Sigmoid colon (tissue), 7 donors: ENCODE results near the gene KDM5C. TPM values are rescaled to one million over a fixed set of nuclear protein-coding genes. Genes with fewer than 3 reads are reported as not detected.

Experiments
- DNase-seq: peaks from one replicate; pipeline ENCODE4 v3.0.0-alpha.2; 2019
- H3K27ac ChIP-seq, 4 donors: fragments of 200-600 bp; sonication (generic); one replicate each; pipeline ENCODE4 v1.5.1; 2016 to 2019; ENCODE audit warnings: mild to moderate bottlenecking in 1 of 4
- H3K27me3 ChIP-seq, 3 donors: fragments of 200-600 bp; sonication (generic); one replicate each; pipeline ENCODE4 v1.5.1; 2019; ENCODE audit warnings: mild to moderate bottlenecking in 1 of 3
- H3K36me3 ChIP-seq, 4 donors: fragments of 200-600 bp; sonication (generic); one replicate each; pipeline ENCODE4 v1.5.1; 2016 to 2019
- H3K4me1 ChIP-seq, 4 donors: fragments of 200-600 bp; sonication (generic); one replicate each; pipeline ENCODE4 v1.5.1; 2017 to 2019
- H3K4me3 ChIP-seq, 4 donors: fragments of 200-600 bp; sonication (generic); one replicate each; pipeline ENCODE4 v1.5.1; 2017 to 2019; ENCODE audit warnings: mild to moderate bottlenecking in 2 of 4, moderate library complexity in 1 of 4
- H3K9me3 ChIP-seq, 4 donors: fragments of 200-600 bp in 3 of 4; sonication (generic) in 3 of 4; one replicate each; pipeline versions ENCODE4 v1.5.1 to v1.6.1; 2013 to 2019
- CTCF ChIP-seq, 4 experiments: fragments of 450-650 bp in 3 of 4; fragments of 200-600 bp in 1 of 4; IDR thresholded peaks; one replicate each; pipeline ENCODE4 v1.5.1; 2016 to 2019; ENCODE audit warnings: antibody characterized with exemption in 4 of 4, mild to moderate bottlenecking in 3 of 4, moderate library complexity in 2 of 4
- EP300 ChIP-seq, 4 donors: sonication (generic); formaldehyde crosslinking; IDR thresholded peaks; one replicate each; pipeline ENCODE4 v1.6.1; 2017; ENCODE audit warnings: antibody characterized with exemption in 4 of 4
- POLR2A ChIP-seq, 2 donors: fragments of 450-650 bp; IDR thresholded peaks; one replicate each; pipeline ENCODE4 v1.6.1; 2016; ENCODE audit warnings: antibody characterized with exemption in 2 of 2, mild to moderate bottlenecking in 2 of 2, moderate library complexity in 2 of 2
- POLR2AphosphoS5 ChIP-seq, 4 donors: sonication (generic); formaldehyde crosslinking; IDR thresholded peaks; one replicate each; pipeline ENCODE4 v1.6.1; 2017; ENCODE audit warnings: antibody characterized with exemption in 4 of 4
- WGBS, 2 donors: extraction: QIAGEN DNeasy Blood & Tissue Kit; methylation state at CpG; one replicate each; pipeline ENCODE4 v1.1.7; 2013; 5-methylcytosine and 5-hydroxymethylcytosine counted together
- intact Hi-C: fragments of 100-400 bp; cut with DNase I; formaldehyde crosslinking; loops from one replicate; pipeline ENCODE4 v1.15.1; 2023
- polyA plus RNA-seq, 3 donors: library from polyadenylated mRNA; stranded (reverse); fragments of 200-250 nt; gene quantifications; one replicate each; pipeline ENCODE4 v1.2.3, GENCODE V29; 2013
- total RNA-seq, 4 donors: library from RNA; depleted of rRNA; stranded (reverse); fragments of >200 nt; gene quantifications; one replicate each; pipeline ENCODE4 v1.1.0, GENCODE V29; 2016
- donor health status: healthy with polysubstance abuse.
- donor health status: Bipolar disorder and iron deficiency.
- donor health status: healthy.

Gene KDM5C
- total and polyA plus RNA-seq, 7 donors = 15.6 to 73.4 (median 42.1) TPM

DNA sequence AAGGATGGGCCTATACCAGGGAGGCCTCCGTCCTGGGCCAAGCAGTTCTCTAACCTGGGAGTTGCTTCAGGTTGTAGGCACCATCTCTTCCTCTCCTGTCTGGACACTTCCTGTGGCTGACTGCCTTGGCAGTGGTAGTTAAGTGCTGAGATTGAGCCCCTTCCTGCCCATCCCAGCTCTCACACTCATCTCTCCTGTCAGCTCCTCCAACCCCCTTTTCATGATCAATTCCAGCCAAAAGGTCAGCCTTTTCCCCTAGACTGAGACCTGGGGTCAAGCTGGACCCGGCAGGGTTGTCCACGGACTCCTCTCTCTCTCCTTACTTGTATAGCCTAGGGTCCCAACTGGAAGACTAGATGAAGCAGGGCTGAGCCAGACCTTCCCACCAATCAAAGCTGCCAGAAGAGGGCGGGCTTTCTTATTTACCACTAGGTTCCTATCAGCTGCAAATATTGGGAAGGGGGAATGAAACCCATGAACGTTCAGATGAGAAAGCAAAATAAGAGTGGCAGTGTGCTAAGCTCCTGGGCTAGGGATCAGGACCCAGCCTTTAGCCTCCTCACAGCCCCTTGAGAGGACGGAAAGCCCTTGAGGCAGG lies 34.5 kb downstream of the KDM5C start:
- Histone ChIP-seq H3K4me1 (no peaks in the 10 kb centered on the region), H3K36me3 (peaks cover 19 to 33% (median 29%) of the 10 kb centered on the region in 4 donors), H3K4me3 (no peak overlapping the region), H3K9me3 (no peaks in the 10 kb centered on the region), H3K27ac (no peak overlapping the region), H3K27me3 (no peaks in the 10 kb centered on the region)
- intact Hi-C loops = no loop called here
- no peak for TF ChIP-seq POLR2AphosphoS5 (IDR thresholded peaks at IDR 0.05)
- no peak for TF ChIP-seq CTCF (IDR thresholded peaks at IDR 0.05)
- no peak for TF ChIP-seq EP300 (IDR thresholded peaks at IDR 0.05)
- no peak for TF ChIP-seq POLR2A (IDR thresholded peaks at IDR 0.05)
- no peak for DNase-seq
- 78 to 79% methylated on average over 6 of the region's 6 CpGs for WGBS, 2 donors

DNA sequence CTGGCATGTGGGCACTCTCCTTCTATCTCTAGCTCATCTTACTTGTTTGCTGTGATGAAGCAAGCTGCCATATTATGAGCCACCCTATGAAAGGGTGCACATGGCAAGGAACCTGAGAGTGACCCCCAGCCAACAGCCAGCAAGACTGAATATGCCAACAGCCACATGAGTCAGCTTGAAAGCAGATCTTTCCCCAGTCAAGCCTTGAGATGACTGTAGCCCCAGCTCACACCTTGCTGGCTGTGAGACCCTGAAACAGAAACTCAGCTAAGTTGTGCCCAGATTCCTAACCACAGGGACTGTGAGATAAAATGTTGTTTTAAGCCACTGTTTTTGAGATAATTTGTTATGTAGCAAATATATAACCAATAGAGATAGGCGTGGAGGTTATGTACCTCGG lies 36.2 kb downstream of the KDM5C start:
- Histone ChIP-seq H3K4me3 (no peak overlapping the region), H3K9me3 (no peaks in the 10 kb centered on the region), H3K36me3 (peaks cover 5 to 16% (median 15%) of the 10 kb centered on the region in 4 donors), H3K27me3 (no peaks in the 10 kb centered on the region), H3K27ac (no peak overlapping the region), H3K4me1 (no peaks in the 10 kb centered on the region)
- intact Hi-C loops = no loop called here
- DNase-seq = no peak
- no peak for TF ChIP-seq POLR2A (IDR thresholded peaks at IDR 0.05)
- no peak for TF ChIP-seq EP300 (IDR thresholded peaks at IDR 0.05)
- no peak for TF ChIP-seq POLR2AphosphoS5 (IDR thresholded peaks at IDR 0.05)
- TF ChIP-seq CTCF (IDR thresholded peaks at IDR 0.05) = no peak
- 61 to 74% methylated on average over 2 of the region's 2 CpGs for WGBS, 2 donors

GRCh38 chrX:53186351-53186750 lies 38.7 kb downstream of the KDM5C start:
- H3K9me3 ChIP-seq = no peaks in the 10 kb centered on the region
- H3K27ac ChIP-seq = no peak overlapping the region
- H3K27me3 ChIP-seq = no peaks in the 10 kb centered on the region
- H3K36me3 ChIP-seq = no peaks in the 10 kb centered on the region
- no peak for DNase-seq
- no peak overlapping the region for H3K4me3 ChIP-seq
- TF ChIP-seq POLR2AphosphoS5 (IDR thresholded peaks at IDR 0.05) (no peak), CTCF (IDR thresholded peaks at IDR 0.05) (no peak)
- whole genome bisulfite sequencing, 2 donors = 73 to 74% methylated on average over 2 of the region's 2 CpGs
- intact Hi-C loops = no loop called here
- H3K4me1 ChIP-seq = no peaks in the 10 kb centered on the region

- no peak overlapping the region for H3K27ac ChIP-seq
- H3K4me1 ChIP-seq = no peaks in the 10 kb centered on the region
- no peak for DNase-seq
- 85 to 92% methylated on average over 2 of the region's 2 CpGs for WGBS, 2 donors
- H3K9me3 ChIP-seq = no peaks in the 10 kb centered on the region
- intact Hi-C loops = no loop called here
- TF ChIP-seq CTCF (IDR thresholded peaks at IDR 0.05) (no peak), EP300 (IDR thresholded peaks at IDR 0.05) (no peak), POLR2AphosphoS5 (IDR thresholded peaks at IDR 0.05) (no peak), POLR2A (IDR thresholded peaks at IDR 0.05) (no peak)
- H3K27me3 ChIP-seq = no peaks in the 10 kb centered on the region
- no peak overlapping the region for H3K4me3 ChIP-seq
- no peaks in the 10 kb centered on the region for H3K36me3 ChIP-seq
These were observed 40.2 kb downstream of the KDM5C start for GRCh38 chrX:53184836-53185235.

DNA sequence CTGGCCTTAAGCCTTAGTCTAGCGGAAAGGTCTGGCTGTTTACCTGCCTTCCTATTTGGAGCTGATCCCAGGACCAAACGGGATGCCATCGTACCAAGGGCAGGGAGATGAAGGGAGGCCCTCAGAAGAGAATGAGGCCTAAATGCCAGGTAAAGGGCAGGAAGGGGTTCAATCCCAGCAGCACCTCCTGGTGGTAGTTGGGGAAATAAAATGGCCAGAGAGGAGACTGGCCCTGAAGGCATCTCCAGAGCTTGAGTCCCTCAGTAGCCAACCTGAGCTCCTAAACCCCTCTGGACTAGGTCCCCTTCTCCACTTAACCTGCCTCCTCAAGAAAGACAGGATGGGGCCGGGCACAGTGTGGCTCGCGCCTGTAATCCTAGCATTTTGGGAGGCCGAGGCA lies 53.7 kb downstream of the KDM5C start:
- no peak for DNase-seq
- Histone ChIP-seq H3K27ac (no peak overlapping the region), H3K36me3 (no peaks in the 10 kb centered on the region), H3K4me3 (no peak overlapping the region), H3K9me3 (no peaks in the 10 kb centered on the region), H3K4me1 (no peaks in the 10 kb centered on the region), H3K27me3 (no peaks in the 10 kb centered on the region)
- intact Hi-C loops = no loop called here
- TF ChIP-seq POLR2A (IDR thresholded peaks at IDR 0.05) = no peak
- TF ChIP-seq EP300 (IDR thresholded peaks at IDR 0.05) = no peak
- no peak for TF ChIP-seq POLR2AphosphoS5 (IDR thresholded peaks at IDR 0.05)
- TF ChIP-seq CTCF (IDR thresholded peaks at IDR 0.05) = no peak
- WGBS, 2 donors = 91 to 96% methylated on average over 7 of the region's 7 CpGs
